K562 (cell line): Measurements from ENCODE around the gene KRTAP10-9. TPM values are rescaled to one million over a fixed set of nuclear protein-coding genes. Genes with fewer than 3 reads are reported as not detected.
A peak's percentile ranks its signal among the peaks of the same experiment; 100 is the strongest.

Experiments
- ATAC-seq: fragments of 200-7000 bp; cut with Tn5 transposase; 3 replicates; pipeline ENCODE4 v1.9.1; 2020; ENCODE audit warnings: moderate library complexity
- BruUV-seq: library from RNA; stranded (reverse); fragments of 400-500 nt; replicated peaks from 2 replicates; lab custom pipeline; 2021; lab: Mats Ljungman, UMichigan
- CTCF ChIA-PET: fragments of 300-600 bp; formaldehyde crosslinking; extraction: SDS; loops from one replicate; lab custom pipeline; 2021; ENCODE audit warnings: low intra/inter-chr PET ratio; lab: Yijun Ruan, JAX
- POLR2A ChIA-PET: fragments of 300-600, 350-650 bp; sonication (Branson Sonifier 250); formaldehyde crosslinking; extraction: SDS; loops from one replicate; lab custom pipeline; 2021; ENCODE audit warnings: antibody characterized with exemption, inconsistent platforms; lab: Yijun Ruan, JAX
- DNase-seq, 4 experiments: peaks; one replicate each; pipeline versions ENCODE4 v3.0.0 to v3.0.0-alpha.2; 2011 to 2018; ENCODE audit warnings: low spot score in 3 of 4, mixed read lengths in 3 of 4; ENCODE audit errors: extremely low read depth in 1 of 4
- FAIRE-seq: peaks from 2 replicates; lab custom pipeline; 2011; peaks lifted over from hg19 to GRCh38; lab: Jason Lieb, UNC
- H2AFZ ChIP-seq: 2 replicates; pipeline ENCODE4 v1.6.0; 2011; ENCODE audit warnings: low read depth, low read length, control low read depth, inconsistent platforms
- H3K27ac ChIP-seq: fragments of 200-600 bp; 3 replicates; pipeline ENCODE4 v1.8.0; 2011; ENCODE audit warnings: low read depth, mild to moderate bottlenecking, control low read depth, inconsistent platforms, low read length, moderate library complexity, mixed read lengths; ENCODE audit errors: extremely low read depth
- H3K27me3 ChIP-seq, 2 experiments: fragments of 300-600 bp in 1 of 2; 2 replicates in 1 of 2; 3 replicates in 1 of 2; pipeline versions ENCODE4 v1.6.0 to v1.8.0; 2011; ENCODE audit warnings: inconsistent platforms in 2 of 2, low read length in 2 of 2, mild to moderate bottlenecking in 1 of 2, mixed read lengths in 1 of 2, moderate library complexity in 1 of 2; ENCODE audit not compliant: control insufficient read depth in 2 of 2, insufficient read depth in 2 of 2
- H3K36me3 ChIP-seq: fragments of 300-600 bp; 3 replicates; pipeline ENCODE4 v1.8.0; 2011; ENCODE audit warnings: mild to moderate bottlenecking, low read length, inconsistent platforms; ENCODE audit not compliant: control insufficient read depth, insufficient read depth
- H3K4me1 ChIP-seq, 2 experiments: fragments of 200-600 bp in 1 of 2; replicated peaks in 1 of 2; 2 replicates in 1 of 2; 3 replicates in 1 of 2; pipeline versions ENCODE4 v1.5.1 to v1.8.0; 2011; ENCODE audit warnings: inconsistent platforms in 2 of 2, low read length in 2 of 2, mild to moderate bottlenecking in 1 of 2, mixed read lengths in 1 of 2, moderate library complexity in 1 of 2; ENCODE audit not compliant: control insufficient read depth in 2 of 2, insufficient read depth in 2 of 2
- H3K4me2 ChIP-seq: 2 replicates; pipeline ENCODE4 v1.6.1; 2011; ENCODE audit warnings: low read length, control low read depth, inconsistent platforms, mixed read lengths; ENCODE audit not compliant: insufficient read depth
- H3K4me3 ChIP-seq: fragments of 200-600 bp; sonication (generic), shearing (Covaris generic); 2 replicates; pipeline ENCODE4 v1.5.1; 2016; ENCODE audit warnings: control low read depth, inconsistent platforms
- H3K79me2 ChIP-seq: fragments of 200-600 bp; 3 replicates; pipeline ENCODE4 v1.8.0; 2011; ENCODE audit warnings: low read length, inconsistent platforms; ENCODE audit not compliant: control insufficient read depth, insufficient read depth
- H3K9ac ChIP-seq, 2 experiments: 2 replicates each; pipeline versions ENCODE4 v1.6.0 to v1.6.1; 2011; ENCODE audit warnings: low read depth in 2 of 2, low read length in 2 of 2, control low read depth in 1 of 2, inconsistent platforms in 1 of 2, mild to moderate bottlenecking in 1 of 2, mixed read lengths in 1 of 2; ENCODE audit not compliant: insufficient read depth in 1 of 2
- H3K9me1 ChIP-seq: one replicate; pipeline ENCODE4 v1.6.0; 2011; ENCODE audit warnings: inconsistent platforms, mild to moderate bottlenecking, low read length, moderate library complexity; ENCODE audit not compliant: control insufficient read depth, insufficient read depth
- H3K9me3 ChIP-seq: replicated peaks from 2 replicates; pipeline ENCODE4 v1.5.1; 2011; ENCODE audit warnings: low read depth, low read length, inconsistent platforms; ENCODE audit not compliant: control insufficient read depth, insufficient read depth
- H4K20me1 ChIP-seq: replicated peaks from 2 replicates; pipeline ENCODE4 v1.6.1; 2011; ENCODE audit warnings: low read length, inconsistent platforms, mixed read lengths; ENCODE audit not compliant: control insufficient read depth, insufficient read depth
- MGA ChIP-seq: fragments of 450-650 bp; IDR thresholded peaks from 2 replicates; pipeline ENCODE4 v1.6.1; 2016; ENCODE audit warnings: mild to moderate bottlenecking, moderate library complexity
- PTTG1 ChIP-seq: fragments of 450-650 bp; IDR thresholded peaks from 2 replicates; pipeline ENCODE4 v1.6.1; 2016; ENCODE audit warnings: low read depth, mild to moderate bottlenecking, missing genetic modification characterization, missing compliant biosample characterization
- TCFL5 ChIP-seq: fragments of 250-450 bp; sonication (Bioruptor Pico); conservative IDR thresholded peaks from 2 replicates; pipeline ENCODE4 v1.6.1; 2021; ENCODE audit warnings: mild to moderate bottlenecking, moderate library complexity, matching md5 sums
- ZNF592 ChIP-seq: fragments of 450-650 bp; IDR thresholded peaks from 2 replicates; pipeline ENCODE4 v1.6.1; 2017; ENCODE audit warnings: antibody characterized with exemption, mild to moderate bottlenecking
- WGBS: fragments of 100-300 bp; shearing (Covaris generic); methylation state at CpG from one replicate; pipeline ENCODE4 v1.1.6; 2016; ENCODE audit warnings: low coverage, mixed read lengths; ENCODE audit not compliant: insufficient coverage; ENCODE audit errors: missing lambda C conversion rate; 5-methylcytosine and 5-hydroxymethylcytosine counted together
- in situ Hi-C: fragments of 300-500 bp; cut with MboI; formaldehyde crosslinking; loops from 4 replicates; pipeline ENCODE4 v1.15.0; 2018; ENCODE audit warnings: inconsistent platforms, mixed read lengths
- intact Hi-C: fragments of 100-400 bp; cut with micrococcal nuclease; formaldehyde crosslinking; loops from 2 replicates; pipeline ENCODE4 v1.14.2; 2022
- polyA plus RNA-seq, 8 experiments: library from polyadenylated mRNA; depleted of rRNA in 4 of 8; stranded (reverse) in 5 of 8; unstranded in 3 of 8; fragments of >200 nt; fragmentation: Nextera tagmentation in 2 of 8; fragmentation: Illumina TruSeq in 1 of 8; extraction: Ambion mirVana in 2 of 8; extraction: Trizol in 1 of 8; gene quantifications; 2 replicates each; pipeline versions ENCODE4 v1.2.1 to v1.2.3, GENCODE V29; 2011 to 2014; ENCODE audit warnings: inconsistent platforms in 1 of 8, missing spikeins in 1 of 8
- total RNA-seq, 7 experiments: library from RNA; depleted of rRNA in 6 of 7; stranded (reverse); fragments of >200 nt in 6 of 7; fragmentation: Illumina TruSeq in 2 of 7; extraction: Trizol in 2 of 7; gene quantifications; 2 replicates each; pipeline versions ENCODE4 v1.2.1 to v1.2.3, GENCODE V29; 2011 to 2021; ENCODE audit warnings: low replicate concordance in 1 of 7

KRTAP10-9 gene
- total and polyA plus RNA-seq, 9 of the 15 experiments (the other 6 are each of a cell fraction or from before 2014, with no cell fraction given) = not detected

DNA sequence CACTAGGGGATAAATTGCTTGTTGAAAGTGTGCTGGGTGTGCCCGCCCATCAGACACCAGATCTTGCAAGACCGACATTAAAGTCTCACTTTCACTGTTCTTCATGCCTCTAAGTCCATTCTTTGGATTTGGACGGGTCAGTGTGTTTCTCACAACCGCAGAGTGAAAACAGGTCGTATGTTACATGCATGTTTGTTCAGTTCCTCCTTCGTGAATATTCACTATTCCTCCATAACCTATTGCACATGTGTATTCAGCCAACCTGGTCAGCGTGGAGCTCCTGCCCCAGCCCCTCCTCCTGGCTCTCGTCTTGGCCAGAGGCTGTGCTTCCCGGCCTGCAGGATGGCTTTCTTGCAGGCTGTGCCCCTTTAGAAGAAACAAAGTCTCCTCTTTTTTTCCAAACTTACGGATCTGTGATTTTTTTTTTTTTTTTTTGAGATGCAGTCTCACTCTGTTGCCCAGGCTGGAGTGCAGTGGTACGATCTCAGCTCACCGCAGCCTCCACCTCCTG, 32.4 kb upstream of the KRTAP10-9 start:
- intact Hi-C loops = no loop called here
- WGBS = 6% methylated on average over 12 of the region's 12 CpGs
- Histone ChIP-seq H3K27me3 (peaks cover 0 to 15% of the 10 kb centered on the region in 2 experiments; a peak in 2 of 5 replicates), H3K9ac (peak overlapping the region in 1 of 2 experiments; percentile 25; a peak in 1 of 4 replicates), H3K9me3 (no peaks in the 10 kb centered on the region; the same call in 1 of the 2 replicates), H3K4me3 (no peak overlapping the region), H3K4me1 (peaks cover 24 to 37% of the 10 kb centered on the region in 2 experiments), H3K27ac (peak overlapping the region; percentile 56; the same call in 2 of the 3 replicates), H3K9me1 (no peaks in the 10 kb centered on the region), H2AFZ (peak overlapping the region; percentile 81), H3K4me2 (peak overlapping the region; percentile 79), H3K79me2 (no peaks in the 10 kb centered on the region), H4K20me1 (no peaks in the 10 kb centered on the region), H3K36me3 (no peaks in the 10 kb centered on the region)
- ChIA-PET CTCF (no interaction called here), POLR2A (interaction anchor here (0.8 to 1.4 kb wide), 6 partner anchors 8 to 135 kb away, joined by 3 to 5 read pairs (median 4); no protein-coding TSS in a partner anchor)
- no peak for DNase-seq
- FAIRE-seq = no peak
- no TSS peak for BruUV-seq
- ATAC-seq = peak; percentile 44
- in situ Hi-C loops = no loop called here
- peak; percentile 16; the same call in 1 of the 2 replicates for TF ChIP-seq MGA
- 0 out of 2 replicates have a peak, but pooled peaks have one; percentile 7 for TF ChIP-seq PTTG1 (tag)
- TF ChIP-seq TCFL5 = no peak
- TF ChIP-seq ZNF592 = peak; percentile 10; the same call in 1 of the 2 replicates
